ENCODE data around the gene INSL3. TPM values are rescaled to one million over a fixed set of nuclear protein-coding genes. Genes with fewer than 3 reads are reported as not detected.

Gene INSL3
- total and polyA plus RNA-seq, 4 donors = 0.48 to 0.63 TPM; not detected in 2

DNA sequence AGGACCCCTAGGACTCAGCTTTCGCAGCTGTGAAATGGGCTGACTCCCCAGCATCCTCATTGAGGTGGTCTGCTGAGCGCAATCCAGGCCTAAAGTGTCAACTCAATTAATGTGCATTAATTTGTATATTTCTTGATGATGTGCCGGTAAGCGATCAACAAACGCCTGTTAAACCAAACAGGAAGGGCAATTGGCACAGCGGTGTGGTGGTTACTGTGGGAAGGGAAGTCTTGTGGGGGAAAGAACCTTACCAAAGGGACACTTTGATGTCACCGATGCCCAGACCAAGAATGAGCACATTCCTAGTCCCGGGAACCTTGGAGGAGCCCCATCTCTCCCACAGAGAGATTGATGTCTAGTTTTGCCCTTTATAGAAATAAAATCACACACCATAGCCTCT, 24.8 kb upstream of the INSL3 start:
- Histone ChIP-seq H3K4me1 (ENCODE audit: control insufficient read depth, insufficient read depth, low read length) (peaks cover 37% of the 10 kb centered on the region), H3K4me3 (ENCODE audit: low read depth, low read length) (no peak overlapping the region), H3K27me3 (ENCODE audit: control insufficient read depth, insufficient read depth, low read length) (peaks cover 6% of the 10 kb centered on the region), H3K9me3 (ENCODE audit: control insufficient read depth, insufficient read depth, low read length) (no peaks in the 10 kb centered on the region), H3K36me3 (ENCODE audit: control insufficient read depth, insufficient read depth, low read length) (peaks cover 6% of the 10 kb centered on the region), H3K27ac (ENCODE audit: low read depth, low read length) (no peak overlapping the region)
- WGBS (ENCODE audit: insufficient coverage) = 100% methylated on average over 2 of the region's 8 CpGs
- no peak for DNase-seq (ENCODE audit: low read depth in 4 of 6, low spot score in 6 of 6)

DNA sequence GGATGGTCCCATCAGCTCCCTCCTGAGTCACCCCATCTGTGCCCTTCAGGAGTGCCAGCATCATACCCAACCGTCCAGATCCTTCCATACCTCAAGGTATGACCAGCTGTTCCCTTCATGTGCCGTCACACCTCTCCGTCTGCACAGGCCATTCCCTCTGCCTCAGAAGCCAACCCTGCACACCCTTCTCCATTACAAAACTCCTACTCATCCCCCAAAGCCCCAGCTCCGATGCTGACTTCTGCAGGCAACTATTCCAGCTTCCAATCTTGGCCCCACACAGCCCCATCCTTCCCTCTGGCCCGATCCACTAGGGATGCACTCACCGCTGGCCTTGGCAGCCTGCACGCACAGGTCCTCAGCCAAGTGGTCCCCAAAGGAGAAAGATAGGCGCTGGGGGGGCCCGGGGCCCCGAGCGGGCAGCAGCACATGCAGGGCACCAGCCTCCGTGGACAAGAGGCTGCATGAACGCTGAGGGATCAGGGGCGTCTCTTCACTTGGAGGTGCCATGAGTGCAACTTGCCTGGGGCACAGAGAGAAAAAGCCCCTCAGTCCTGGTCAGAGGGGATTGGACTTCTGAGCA, 22.7 kb upstream of the INSL3 start:
- WGBS (ENCODE audit: insufficient coverage) = 82% methylated on average over 14 of the region's 14 CpGs
- no peak for DNase-seq (ENCODE audit: low read depth in 4 of 6, low spot score in 6 of 6)
- peaks cover 6% of the 10 kb centered on the region for H3K36me3 ChIP-seq (ENCODE audit: control insufficient read depth, insufficient read depth, low read length)
- peaks cover 39% of the 10 kb centered on the region for H3K4me1 ChIP-seq (ENCODE audit: control insufficient read depth, insufficient read depth, low read length)
- peaks cover 9% of the 10 kb centered on the region for H3K27me3 ChIP-seq (ENCODE audit: control insufficient read depth, insufficient read depth, low read length)
- no peaks in the 10 kb centered on the region for H3K9me3 ChIP-seq (ENCODE audit: control insufficient read depth, insufficient read depth, low read length)
- no peak overlapping the region for H3K4me3 ChIP-seq (ENCODE audit: low read depth, low read length)
- no peak overlapping the region for H3K27ac ChIP-seq (ENCODE audit: low read depth, low read length)

DNA sequence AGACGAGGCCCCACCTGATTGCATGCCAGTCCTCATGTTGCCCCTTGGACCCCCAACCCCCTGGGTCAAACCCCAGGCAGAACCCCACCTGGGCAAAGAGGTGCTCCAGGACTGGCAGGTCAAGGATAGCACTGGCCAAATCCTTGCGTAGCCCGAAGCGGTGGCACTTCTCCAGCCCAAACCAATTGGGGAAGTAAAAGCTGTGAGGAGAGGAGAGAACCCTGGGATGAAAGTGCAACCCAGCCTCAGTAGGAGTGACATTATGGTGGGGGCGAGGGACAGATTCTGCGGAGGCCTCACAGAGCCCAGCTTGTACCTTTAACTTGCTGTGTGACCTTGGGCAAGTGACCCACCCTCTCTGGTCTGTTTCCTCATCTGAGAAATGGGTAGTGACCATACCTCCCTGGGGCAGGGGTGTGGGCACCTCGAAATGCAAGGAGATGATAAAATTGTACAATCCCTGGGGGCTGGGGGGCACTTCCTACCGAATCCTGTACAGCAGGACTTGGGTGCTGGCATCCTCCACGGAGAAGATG, 22.0 kb upstream of the INSL3 start:
- Histone ChIP-seq H3K36me3 (ENCODE audit: control insufficient read depth, insufficient read depth, low read length) (peaks cover 6% of the 10 kb centered on the region), H3K9me3 (ENCODE audit: control insufficient read depth, insufficient read depth, low read length) (no peaks in the 10 kb centered on the region), H3K27ac (ENCODE audit: low read depth, low read length) (no peak overlapping the region), H3K27me3 (ENCODE audit: control insufficient read depth, insufficient read depth, low read length) (peaks cover 9% of the 10 kb centered on the region), H3K4me3 (ENCODE audit: low read depth, low read length) (no peak overlapping the region), H3K4me1 (ENCODE audit: control insufficient read depth, insufficient read depth, low read length) (peaks cover 36% of the 10 kb centered on the region)
- 90% methylated on average over 9 of the region's 9 CpGs for WGBS (ENCODE audit: insufficient coverage)
- no peak for DNase-seq (ENCODE audit: low read depth in 4 of 6, low spot score in 6 of 6)

DNA sequence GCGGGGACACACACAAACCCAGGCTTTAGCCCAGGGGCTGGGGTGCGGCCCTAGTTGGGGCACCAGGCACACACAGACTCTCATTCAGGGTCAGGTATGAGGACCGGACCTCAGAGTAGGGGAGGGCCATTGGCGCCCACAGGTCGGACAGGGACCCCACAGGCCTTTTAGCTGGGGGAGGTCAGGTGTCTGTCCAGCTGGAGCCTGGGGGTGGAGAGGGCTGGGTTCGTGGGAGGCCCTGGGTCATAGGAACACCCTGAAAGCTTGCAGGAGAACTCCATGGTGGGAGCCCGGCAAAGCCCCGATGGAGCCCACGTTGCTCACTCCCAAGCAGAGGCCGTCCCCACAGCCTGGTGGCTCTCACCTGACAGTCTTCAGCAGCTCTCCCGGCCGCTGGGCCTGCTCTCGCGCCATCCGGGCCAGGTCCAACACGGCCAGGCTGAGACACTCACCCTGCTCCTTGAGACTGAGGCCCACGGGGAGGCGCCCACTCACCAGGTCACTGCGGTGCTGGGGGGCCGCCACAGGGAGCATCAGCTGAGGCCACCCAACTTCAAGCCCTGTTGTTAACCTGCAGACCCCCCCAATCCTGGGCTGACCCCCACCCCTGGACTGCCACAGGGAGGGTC, 21.5 kb upstream of the INSL3 start:
- Histone ChIP-seq H3K36me3 (ENCODE audit: control insufficient read depth, insufficient read depth, low read length) (peaks cover 6% of the 10 kb centered on the region), H3K27me3 (ENCODE audit: control insufficient read depth, insufficient read depth, low read length) (peaks cover 9% of the 10 kb centered on the region), H3K9me3 (ENCODE audit: control insufficient read depth, insufficient read depth, low read length) (no peaks in the 10 kb centered on the region), H3K4me3 (ENCODE audit: low read depth, low read length) (peak overlapping the region; percentile 26), H3K27ac (ENCODE audit: low read depth, low read length) (no peak overlapping the region), H3K4me1 (ENCODE audit: control insufficient read depth, insufficient read depth, low read length) (peaks cover 32% of the 10 kb centered on the region)
- no peak for DNase-seq (ENCODE audit: low read depth in 4 of 6, low spot score in 6 of 6)
- WGBS (ENCODE audit: insufficient coverage) = 64% methylated on average over 19 of the region's 20 CpGs

DNA sequence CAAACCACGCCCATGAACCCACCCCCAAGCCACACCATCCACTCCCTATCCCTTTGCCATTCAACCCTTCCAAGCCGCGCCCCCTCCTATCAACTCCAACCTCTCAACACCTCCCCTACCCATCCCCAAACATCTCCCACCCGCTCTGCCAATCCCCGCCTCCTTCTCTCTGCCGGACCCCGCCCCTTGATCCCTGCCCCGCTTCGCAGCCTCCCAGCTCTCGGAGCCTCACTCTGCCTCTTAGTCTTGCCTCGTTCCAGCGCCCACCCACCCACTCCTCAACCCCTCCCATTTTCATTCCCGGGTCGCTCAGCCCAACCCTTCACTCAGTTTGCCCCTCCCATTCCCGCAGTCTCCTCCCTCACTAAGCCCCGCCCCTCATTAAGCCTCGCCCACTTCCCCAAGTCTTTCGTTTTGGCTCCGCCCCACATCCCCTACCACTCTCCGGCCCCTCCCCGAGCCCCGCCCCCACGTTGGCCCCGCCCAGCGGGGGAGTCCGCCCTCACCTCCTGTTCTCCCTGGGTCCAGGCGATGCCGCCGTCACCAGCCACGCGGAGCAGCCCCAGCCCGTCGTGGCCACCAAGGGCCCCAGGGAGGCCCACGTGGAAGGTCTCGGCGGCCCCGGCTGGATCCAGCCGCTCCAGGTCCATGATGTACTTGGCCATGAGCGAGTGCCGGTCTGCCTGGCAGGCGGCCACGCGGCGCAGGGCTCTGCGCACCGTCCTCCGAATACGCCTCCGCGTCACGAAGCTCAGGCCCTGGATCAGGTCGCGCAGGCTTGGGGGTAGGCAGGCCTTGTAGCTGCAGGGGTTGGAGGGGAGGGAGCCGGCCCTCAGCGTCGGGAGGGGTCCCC, 20.7 kb upstream of the INSL3 start:
- Histone ChIP-seq H3K4me3 (ENCODE audit: low read depth, low read length) (peak overlapping the region; percentile 31), H3K4me1 (ENCODE audit: control insufficient read depth, insufficient read depth, low read length) (peaks cover 26% of the 10 kb centered on the region), H3K9me3 (ENCODE audit: control insufficient read depth, insufficient read depth, low read length) (no peaks in the 10 kb centered on the region), H3K27ac (ENCODE audit: low read depth, low read length) (no peak overlapping the region), H3K36me3 (ENCODE audit: control insufficient read depth, insufficient read depth, low read length) (peaks cover 6% of the 10 kb centered on the region), H3K27me3 (ENCODE audit: control insufficient read depth, insufficient read depth, low read length) (peaks cover 9% of the 10 kb centered on the region)
- DNase-seq (ENCODE audit: low read depth in 4 of 6, low spot score in 6 of 6) = peak; percentile 70 to 98 (median 86)
- WGBS (ENCODE audit: insufficient coverage) = 6% methylated on average over 49 of the region's 56 CpGs

DNA sequence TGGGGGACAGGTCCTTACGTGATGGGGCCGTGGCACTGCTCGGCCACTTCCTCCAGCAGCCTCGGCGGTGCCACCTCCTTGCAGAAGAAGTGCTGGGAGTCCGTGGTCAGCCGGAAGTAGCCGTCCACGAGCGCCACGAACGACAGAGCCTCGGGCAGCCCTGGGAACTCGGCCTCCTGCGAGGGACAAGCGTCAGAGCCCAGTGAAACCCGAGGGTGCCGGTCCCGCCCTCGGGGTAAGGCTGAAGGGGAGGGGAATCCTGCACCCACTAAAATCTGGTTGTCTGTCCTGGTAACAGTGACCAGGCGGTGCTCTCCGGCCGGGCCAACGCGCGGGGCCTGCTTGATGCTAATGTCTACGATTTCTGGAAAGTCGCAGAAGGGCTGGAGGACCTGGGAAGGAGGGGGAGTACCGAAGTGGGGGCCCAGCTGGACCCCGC, 20.1 kb upstream of the INSL3 start:
- WGBS (ENCODE audit: insufficient coverage) = 9% methylated on average over 27 of the region's 30 CpGs
- H3K27me3 ChIP-seq (ENCODE audit: control insufficient read depth, insufficient read depth, low read length) = peaks cover 9% of the 10 kb centered on the region
- H3K27ac ChIP-seq (ENCODE audit: low read depth, low read length) = no peak overlapping the region
- H3K36me3 ChIP-seq (ENCODE audit: control insufficient read depth, insufficient read depth, low read length) = peaks cover 6% of the 10 kb centered on the region
- H3K4me1 ChIP-seq (ENCODE audit: control insufficient read depth, insufficient read depth, low read length) = peaks cover 23% of the 10 kb centered on the region
- peak in 1 of 6 donors; percentile 9 for DNase-seq (ENCODE audit: low read depth in 4 of 6, low spot score in 6 of 6)
- H3K9me3 ChIP-seq (ENCODE audit: control insufficient read depth, insufficient read depth, low read length) = no peaks in the 10 kb centered on the region
- peak overlapping the region; percentile 31 for H3K4me3 ChIP-seq (ENCODE audit: low read depth, low read length)

DNA sequence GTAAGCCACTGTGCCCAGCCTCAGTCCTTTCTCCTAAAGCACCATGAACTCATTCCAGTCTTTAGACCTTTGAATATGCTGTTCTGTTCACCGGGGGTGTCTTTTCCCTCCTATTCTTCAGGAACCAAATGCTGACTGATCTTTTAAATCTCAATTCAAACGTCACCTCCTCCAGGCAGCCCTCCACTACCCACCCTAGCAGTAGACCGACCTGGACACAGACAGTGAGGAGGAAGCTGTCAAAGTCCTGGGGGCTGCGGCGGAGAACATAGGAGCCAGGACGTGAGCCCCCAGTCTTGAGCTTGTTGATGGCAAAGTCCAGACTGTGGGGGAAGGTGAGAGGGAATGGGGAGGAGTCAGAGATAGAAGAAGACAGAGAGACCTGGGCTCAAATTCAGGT, 18.7 kb upstream of the INSL3 start:
- H3K9me3 ChIP-seq (ENCODE audit: control insufficient read depth, insufficient read depth, low read length) = no peaks in the 10 kb centered on the region
- H3K27ac ChIP-seq (ENCODE audit: low read depth, low read length) = no peak overlapping the region
- peaks cover 23% of the 10 kb centered on the region for H3K4me1 ChIP-seq (ENCODE audit: control insufficient read depth, insufficient read depth, low read length)
- H3K27me3 ChIP-seq (ENCODE audit: control insufficient read depth, insufficient read depth, low read length) = peaks cover 9% of the 10 kb centered on the region
- no peak for DNase-seq (ENCODE audit: low read depth in 4 of 6, low spot score in 6 of 6)
- 67% methylated on average over 2 of the region's 6 CpGs for WGBS (ENCODE audit: insufficient coverage)
- no peak overlapping the region for H3K4me3 ChIP-seq (ENCODE audit: low read depth, low read length)
- peaks cover 6% of the 10 kb centered on the region for H3K36me3 ChIP-seq (ENCODE audit: control insufficient read depth, insufficient read depth, low read length)

DNA sequence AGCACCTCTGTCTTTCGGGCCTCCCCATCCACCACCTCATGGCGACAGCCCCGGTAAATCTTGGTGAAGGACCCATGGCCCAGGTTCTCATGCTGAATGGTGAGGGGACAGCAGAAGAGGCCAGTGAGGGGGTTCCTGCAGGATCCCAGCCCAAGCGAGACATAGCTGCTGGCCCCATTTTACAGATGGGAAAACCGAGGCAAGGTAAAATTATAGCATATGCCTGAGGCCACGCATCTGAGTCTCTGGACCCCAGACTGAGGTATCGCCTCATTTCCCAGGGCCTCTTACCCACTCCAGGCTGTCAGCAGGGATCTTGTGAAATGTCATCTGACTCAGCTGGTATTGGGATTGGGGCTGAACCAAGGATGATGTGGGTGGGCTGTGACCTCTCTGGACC, 16.7 kb upstream of the INSL3 start:
- DNase-seq (ENCODE audit: low read depth in 4 of 6, low spot score in 6 of 6) = no peak
- H3K36me3 ChIP-seq (ENCODE audit: control insufficient read depth, insufficient read depth, low read length) = peaks cover 2% of the 10 kb centered on the region
- peaks cover 9% of the 10 kb centered on the region for H3K27me3 ChIP-seq (ENCODE audit: control insufficient read depth, insufficient read depth, low read length)
- H3K4me1 ChIP-seq (ENCODE audit: control insufficient read depth, insufficient read depth, low read length) = peaks cover 20% of the 10 kb centered on the region
- no peak overlapping the region for H3K27ac ChIP-seq (ENCODE audit: low read depth, low read length)
- no peak overlapping the region for H3K4me3 ChIP-seq (ENCODE audit: low read depth, low read length)
- H3K9me3 ChIP-seq (ENCODE audit: control insufficient read depth, insufficient read depth, low read length) = no peaks in the 10 kb centered on the region
- WGBS (ENCODE audit: insufficient coverage) = 87% methylated on average over 5 of the region's 7 CpGs

DNA sequence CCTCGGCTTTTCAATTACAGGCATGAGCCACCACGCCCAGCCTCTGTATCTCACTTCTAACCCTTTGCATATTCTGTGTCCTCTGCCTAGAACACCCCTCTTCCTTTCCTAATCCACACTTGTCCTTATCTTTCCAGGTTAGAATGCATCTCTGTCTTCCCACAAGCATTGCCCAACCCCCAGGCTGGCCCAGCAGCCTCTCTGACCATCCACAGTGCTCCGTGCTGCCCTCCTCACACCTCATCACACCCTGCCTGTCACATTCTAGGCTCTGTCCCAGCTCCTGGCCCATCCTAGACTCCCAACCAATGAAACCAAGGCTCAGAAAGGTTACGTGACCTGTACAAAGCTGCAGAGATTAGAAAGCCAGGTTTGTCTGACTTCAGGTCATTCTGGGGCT, 15.2 kb upstream of the INSL3 start:
- DNase-seq (ENCODE audit: low read depth in 4 of 6, low spot score in 6 of 6) = no peak
- WGBS (ENCODE audit: insufficient coverage) = 54% methylated on average over 3 of the region's 4 CpGs

More for the DNA sequence above, 15.2 kb upstream of the INSL3 start:
- Histone ChIP-seq H3K4me1 (ENCODE audit: control insufficient read depth, insufficient read depth, low read length) (peaks cover 7% of the 10 kb centered on the region), H3K27me3 (ENCODE audit: control insufficient read depth, insufficient read depth, low read length) (peaks cover 11% of the 10 kb centered on the region), H3K36me3 (ENCODE audit: control insufficient read depth, insufficient read depth, low read length) (peaks cover 2% of the 10 kb centered on the region), H3K27ac (ENCODE audit: low read depth, low read length) (no peak overlapping the region), H3K4me3 (ENCODE audit: low read depth, low read length) (no peak overlapping the region), H3K9me3 (ENCODE audit: control insufficient read depth, insufficient read depth, low read length) (no peaks in the 10 kb centered on the region)

Data from spinal cord (tissue), 10 donors.